Measurements from ENCODE around the gene MAP4K4. TPM values are rescaled to one million over a fixed set of nuclear protein-coding genes. Genes with fewer than 3 reads are reported as not detected.

Gene MAP4K4
- total and polyA plus RNA-seq, 7 experiments from 2014 or later: 13.6 to 138 (median 121) TPM

DNA sequence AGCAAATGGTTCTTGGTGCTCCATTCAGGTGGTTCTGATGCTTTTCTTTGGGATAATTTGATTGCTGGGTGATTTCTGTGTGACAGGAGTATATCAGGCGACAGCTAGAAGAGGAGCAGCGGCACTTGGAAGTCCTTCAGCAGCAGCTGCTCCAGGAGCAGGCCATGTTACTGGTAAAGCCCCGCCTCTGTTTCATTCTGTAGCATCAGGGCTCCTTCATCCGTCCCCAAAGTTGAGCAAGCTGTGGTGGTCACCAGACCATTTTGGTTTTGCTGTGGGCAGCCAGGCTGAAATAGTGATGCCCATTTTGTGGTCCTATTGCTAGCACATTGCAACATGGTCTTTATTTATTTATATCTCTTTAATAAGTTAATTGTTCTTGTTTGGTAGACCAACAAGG, 161.4 kb downstream of the MAP4K4 start:
- peaks cover 9 to 37% (median 20%) of the 10 kb centered on the region in 7 donors for H3K4me1 Mint-ChIP-seq
- H3K4me3 ChIP-seq (ENCODE audit: low read length): no peak overlapping the region
- intact Hi-C loops (cut with micrococcal nuclease): no loop called here
- peaks cover 14 to 69% (median 30%) of the 10 kb centered on the region in 5 donors for H3K36me3 Mint-ChIP-seq
- no peaks in the 10 kb centered on the region for H3K9me3 ChIP-seq (ENCODE audit: control insufficient read depth in 2 of 3, low read length in 3 of 3)
- H3K27ac ChIP-seq (ENCODE audit: low read depth, low read length): no peak overlapping the region
- no peak overlapping the region for H3K4me3 Mint-ChIP-seq
- H3K4me1 ChIP-seq (ENCODE audit: control insufficient read depth in 2 of 2, insufficient read depth in 2 of 2, low read length in 2 of 2): no peaks in the 10 kb centered on the region
- peak overlapping the region in 3 of 9 donors; percentile 1 to 48 (median 48) for H3K27ac Mint-ChIP-seq
- H3K36me3 ChIP-seq (ENCODE audit: control insufficient read depth in 2 of 3, insufficient read depth in 3 of 3, low read length in 3 of 3): peaks cover 3 to 82% (median 17%) of the 10 kb centered on the region in 3 experiments
- H3K27me3 Mint-ChIP-seq: no peaks in the 10 kb centered on the region
- ChIA-PET CTCF (no interaction called here), POLR2A (interaction anchor here (0.6 kb wide), 1 partner anchor 52 kb away, joined by 3 read pairs; no protein-coding TSS in a partner anchor)
- DNase-seq (no peak), ATAC-seq (no peak)
- peaks cover 0 to 2% (median 0%) of the 10 kb centered on the region in 11 donors for H3K9me3 Mint-ChIP-seq
- no peaks in the 10 kb centered on the region for H3K27me3 ChIP-seq (ENCODE audit: control insufficient read depth in 2 of 2, insufficient read depth in 2 of 2, low read length in 2 of 2)

DNA sequence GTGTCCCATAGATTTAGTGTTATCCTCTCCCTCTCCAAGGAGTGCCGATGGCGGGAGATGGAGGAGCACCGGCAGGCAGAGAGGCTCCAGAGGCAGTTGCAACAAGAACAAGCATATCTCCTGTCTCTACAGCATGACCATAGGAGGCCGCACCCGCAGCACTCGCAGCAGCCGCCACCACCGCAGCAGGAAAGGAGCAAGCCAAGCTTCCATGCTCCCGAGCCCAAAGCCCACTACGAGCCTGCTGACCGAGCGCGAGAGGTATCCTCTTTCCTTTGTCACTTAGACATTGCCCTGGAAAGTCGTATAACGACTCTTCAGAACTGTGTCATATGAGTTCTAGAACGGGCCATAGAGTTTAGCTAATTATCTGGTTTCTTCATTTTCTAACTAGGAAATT, 162.1 kb downstream of the MAP4K4 start:
- Mint-ChIP-seq H3K27me3 (no peaks in the 10 kb centered on the region), H3K4me1 (peaks cover 9 to 31% (median 20%) of the 10 kb centered on the region in 7 donors), H3K9me3 (peaks cover 0 to 4% (median 0%) of the 10 kb centered on the region in 11 donors), H3K36me3 (peaks cover 10 to 67% (median 26%) of the 10 kb centered on the region in 5 donors), H3K27ac (peak overlapping the region in 4 of 9 donors; percentile 5 to 48 (median 31)), H3K4me3 (no peak overlapping the region)
- no peaks in the 10 kb centered on the region for H3K9me3 ChIP-seq (ENCODE audit: control insufficient read depth in 2 of 3, low read length in 3 of 3)
- no peaks in the 10 kb centered on the region for H3K27me3 ChIP-seq (ENCODE audit: control insufficient read depth in 2 of 2, insufficient read depth in 2 of 2, low read length in 2 of 2)
- ChIA-PET POLR2A (interaction anchor here (0.6 kb wide), 1 partner anchor 51 kb away, joined by 3 read pairs; no protein-coding TSS in a partner anchor), CTCF (interaction anchor here (0.6 to 0.8 kb wide), 3 partner anchors 360 to 654 kb away, joined by 3 to 4 read pairs (median 3); no protein-coding TSS in a partner anchor)
- H3K36me3 ChIP-seq (ENCODE audit: control insufficient read depth in 2 of 3, insufficient read depth in 3 of 3, low read length in 3 of 3): peaks cover 6 to 85% (median 17%) of the 10 kb centered on the region in 3 experiments
- H3K4me3 ChIP-seq (ENCODE audit: low read length): no peak overlapping the region
- no peak overlapping the region for H3K27ac ChIP-seq (ENCODE audit: low read depth, low read length)
- no peaks in the 10 kb centered on the region for H3K4me1 ChIP-seq (ENCODE audit: control insufficient read depth in 2 of 2, insufficient read depth in 2 of 2, low read length in 2 of 2)
- DNase-seq: no peak
- ATAC-seq: no peak
- intact Hi-C loops (cut with micrococcal nuclease): no loop called here

GRCh38 chr2:101860157-101860556, 162.7 kb downstream of the MAP4K4 start:
- intact Hi-C loops (cut with micrococcal nuclease): no loop called here
- ChIA-PET CTCF (interaction anchor here (0.6 to 0.8 kb wide), 3 partner anchors 441 to 655 kb away, joined by 3 read pairs; no protein-coding TSS in a partner anchor), POLR2A (interaction anchor here (0.6 kb wide), 1 partner anchor 16 kb away, joined by 5 read pairs; no protein-coding TSS in a partner anchor)
- Mint-ChIP-seq H3K27me3 (no peaks in the 10 kb centered on the region), H3K4me1 (peaks cover 9 to 31% (median 20%) of the 10 kb centered on the region in 7 donors), H3K4me3 (no peak overlapping the region), H3K9me3 (peaks cover 0 to 5% (median 0%) of the 10 kb centered on the region in 11 donors), H3K36me3 (peaks cover 13 to 70% (median 26%) of the 10 kb centered on the region in 5 donors), H3K27ac (peak overlapping the region in 5 of 9 donors; percentile 21 to 77 (median 41))
- Histone ChIP-seq H3K9me3 (ENCODE audit: control insufficient read depth in 2 of 3, low read length in 3 of 3) (no peaks in the 10 kb centered on the region), H3K36me3 (ENCODE audit: control insufficient read depth in 2 of 3, insufficient read depth in 3 of 3, low read length in 3 of 3) (peaks cover 7 to 85% (median 17%) of the 10 kb centered on the region in 3 experiments), H3K27me3 (ENCODE audit: control insufficient read depth in 2 of 2, insufficient read depth in 2 of 2, low read length in 2 of 2) (no peaks in the 10 kb centered on the region), H3K4me3 (ENCODE audit: low read length) (no peak overlapping the region), H3K4me1 (ENCODE audit: control insufficient read depth in 2 of 2, insufficient read depth in 2 of 2, low read length in 2 of 2) (no peaks in the 10 kb centered on the region), H3K27ac (ENCODE audit: low read depth, low read length) (no peak overlapping the region)
- DNase-seq: no peak
- no peak for ATAC-seq

DNA sequence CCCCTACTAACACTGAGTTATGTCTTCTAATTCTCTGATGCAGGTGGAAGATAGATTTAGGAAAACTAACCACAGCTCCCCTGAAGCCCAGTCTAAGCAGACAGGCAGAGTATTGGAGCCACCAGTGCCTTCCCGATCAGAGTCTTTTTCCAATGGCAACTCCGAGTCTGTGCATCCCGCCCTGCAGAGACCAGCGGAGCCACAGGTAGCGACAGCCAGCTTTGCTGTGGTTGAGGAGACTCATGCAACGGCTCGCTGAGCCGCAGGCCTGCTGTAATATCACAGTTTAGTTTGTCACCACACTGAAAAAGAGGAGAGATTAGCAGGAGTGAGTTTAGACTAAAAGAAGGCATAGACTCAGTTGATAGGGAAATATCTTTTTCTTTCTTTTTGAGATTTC, 163.3 kb downstream of the MAP4K4 start:
- peak overlapping the region in 7 of 9 donors; percentile 21 to 77 (median 62) for H3K27ac Mint-ChIP-seq
- CTCF ChIA-PET: interaction anchor here (0.7 kb wide), 1 partner anchor 581 kb away, joined by 3 read pairs; no protein-coding TSS in a partner anchor

GRCh38 chr2:101861382-101861781, 163.9 kb downstream of the MAP4K4 start:
- Histone ChIP-seq H3K36me3 (ENCODE audit: control insufficient read depth in 2 of 3, insufficient read depth in 3 of 3, low read length in 3 of 3) (peaks cover 13 to 86% (median 20%) of the 10 kb centered on the region in 3 experiments), H3K4me3 (ENCODE audit: low read length) (no peak overlapping the region), H3K27me3 (ENCODE audit: control insufficient read depth in 2 of 2, insufficient read depth in 2 of 2, low read length in 2 of 2) (no peaks in the 10 kb centered on the region), H3K4me1 (ENCODE audit: control insufficient read depth in 2 of 2, insufficient read depth in 2 of 2, low read length in 2 of 2) (no peaks in the 10 kb centered on the region), H3K9me3 (ENCODE audit: control insufficient read depth in 2 of 3, low read length in 3 of 3) (no peaks in the 10 kb centered on the region), H3K27ac (ENCODE audit: low read depth, low read length) (no peak overlapping the region)
- H3K4me1 Mint-ChIP-seq: peaks cover 8 to 29% (median 17%) of the 10 kb centered on the region in 7 donors
- peaks cover 0 to 5% (median 0%) of the 10 kb centered on the region in 11 donors for H3K9me3 Mint-ChIP-seq
- intact Hi-C loops (cut with micrococcal nuclease): no loop called here
- H3K27ac Mint-ChIP-seq: peak overlapping the region in 8 of 9 donors; percentile 17 to 82 (median 65)
- H3K36me3 Mint-ChIP-seq: peaks cover 13 to 68% (median 23%) of the 10 kb centered on the region in 5 donors
- H3K27me3 Mint-ChIP-seq: no peaks in the 10 kb centered on the region
- ATAC-seq (no peak), DNase-seq (no peak)
- ChIA-PET CTCF (no interaction called here), POLR2A (no interaction called here)
- no peak overlapping the region for H3K4me3 Mint-ChIP-seq

More for the DNA sequence above, 163.3 kb downstream of the MAP4K4 start:
- Mint-ChIP-seq H3K4me1 (peaks cover 9 to 29% (median 19%) of the 10 kb centered on the region in 7 donors), H3K9me3 (peaks cover 0 to 5% (median 0%) of the 10 kb centered on the region in 11 donors), H3K27me3 (no peaks in the 10 kb centered on the region), H3K4me3 (no peak overlapping the region), H3K36me3 (peaks cover 11 to 68% (median 23%) of the 10 kb centered on the region in 5 donors)
- POLR2A ChIA-PET: interaction anchor here (0.6 kb wide), 1 partner anchor 17 kb away, joined by 5 read pairs; no protein-coding TSS in a partner anchor
- ATAC-seq: no peak
- H3K9me3 ChIP-seq (ENCODE audit: control insufficient read depth in 2 of 3, low read length in 3 of 3): no peaks in the 10 kb centered on the region
- H3K4me1 ChIP-seq (ENCODE audit: control insufficient read depth in 2 of 2, insufficient read depth in 2 of 2, low read length in 2 of 2): no peaks in the 10 kb centered on the region
- intact Hi-C loops (cut with micrococcal nuclease): no loop called here
- no peak overlapping the region for H3K27ac ChIP-seq (ENCODE audit: low read depth, low read length)
- H3K27me3 ChIP-seq (ENCODE audit: control insufficient read depth in 2 of 2, insufficient read depth in 2 of 2, low read length in 2 of 2): no peaks in the 10 kb centered on the region
- peaks cover 8 to 85% (median 16%) of the 10 kb centered on the region in 3 experiments for H3K36me3 ChIP-seq (ENCODE audit: control insufficient read depth in 2 of 3, insufficient read depth in 3 of 3, low read length in 3 of 3)
- no peak overlapping the region for H3K4me3 ChIP-seq (ENCODE audit: low read length)
- DNase-seq: no peak

DNA sequence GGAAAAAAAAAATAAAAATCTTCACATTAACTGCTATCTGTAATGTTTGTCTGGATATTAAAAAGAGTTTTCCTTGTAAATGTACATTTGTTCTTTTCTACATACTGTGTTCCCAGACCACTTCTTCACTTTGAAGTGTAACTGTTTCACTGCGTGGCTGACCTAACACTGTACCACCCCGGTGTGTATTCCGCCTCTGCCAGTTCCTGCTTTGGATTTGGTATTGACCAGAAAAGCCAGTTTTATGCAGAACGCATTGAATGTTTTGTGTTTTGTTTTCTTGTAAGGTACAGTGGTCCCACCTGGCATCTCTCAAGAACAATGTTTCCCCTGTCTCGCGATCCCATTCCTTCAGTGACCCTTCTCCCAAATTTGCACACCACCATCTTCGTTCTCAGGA, 166.0 kb downstream of the MAP4K4 start:
- peaks cover 0 to 5% (median 0%) of the 10 kb centered on the region in 11 donors for H3K9me3 Mint-ChIP-seq
- peak overlapping the region in 6 of 9 donors; percentile 16 to 74 (median 65) for H3K27ac Mint-ChIP-seq
- Histone ChIP-seq H3K36me3 (ENCODE audit: control insufficient read depth in 2 of 3, insufficient read depth in 3 of 3, low read length in 3 of 3) (peaks cover 27 to 90% (median 31%) of the 10 kb centered on the region in 3 experiments), H3K4me3 (ENCODE audit: low read length) (no peak overlapping the region), H3K27ac (ENCODE audit: low read depth, low read length) (no peak overlapping the region), H3K27me3 (ENCODE audit: control insufficient read depth in 2 of 2, insufficient read depth in 2 of 2, low read length in 2 of 2) (no peaks in the 10 kb centered on the region), H3K9me3 (ENCODE audit: control insufficient read depth in 2 of 3, low read length in 3 of 3) (no peaks in the 10 kb centered on the region), H3K4me1 (ENCODE audit: control insufficient read depth in 2 of 2, insufficient read depth in 2 of 2, low read length in 2 of 2) (no peaks in the 10 kb centered on the region)
- H3K4me3 Mint-ChIP-seq: no peak overlapping the region
- H3K27me3 Mint-ChIP-seq: no peaks in the 10 kb centered on the region
- CTCF ChIA-PET: no interaction called here
- ATAC-seq: no peak
- POLR2A ChIA-PET: no interaction called here
- H3K4me1 Mint-ChIP-seq: peaks cover 5 to 21% (median 10%) of the 10 kb centered on the region in 7 donors
- peaks cover 15 to 77% (median 32%) of the 10 kb centered on the region in 5 donors for H3K36me3 Mint-ChIP-seq
- intact Hi-C loops (cut with micrococcal nuclease): no loop called here
- DNase-seq: no peak
